ENCODE results near the gene LMNB1. TPM values are rescaled to one million over a fixed set of nuclear protein-coding genes. Genes with fewer than 3 reads are reported as not detected.
"Not testable (repeated sequence)": the region's sequence is repeated elsewhere in the genome, so short reads cannot be mapped to it uniquely, and the experiment has no call there.

LMNB1 gene
- total RNA-seq: 76.7 TPM

- peak; percentile 88 for DNase-seq
Measured at GRCh38 chr5:126776499-126777256, at the start of gene LMNB1. LMNB1 (plus strand) TSS chr5:126777136; CDS start chr5:126777509, 373 bp downstream.

- DNase-seq: no peak
Measured at GRCh38 chr5:126732716-126733115, 44.2 kb upstream of the LMNB1 start.

- DNase-seq: not testable (repeated sequence)
Measured at GRCh38 chr5:126734573-126734972, 42.4 kb upstream of the LMNB1 start.

GRCh38 chr5:126736141-126736540 is 40.8 kb upstream of the LMNB1 start:
- no peak for DNase-seq

GRCh38 chr5:126741361-126741760 is 35.6 kb upstream of the LMNB1 start:
- DNase-seq: no peak

- no peak for DNase-seq
Measured at GRCh38 chr5:126742425-126742824, 34.5 kb upstream of the LMNB1 start.

- DNase-seq: no peak
Measured at GRCh38 chr5:126744836-126745235, 32.1 kb upstream of the LMNB1 start.

GRCh38 chr5:126745259-126745992 is 31.5 kb upstream of the LMNB1 start:
- DNase-seq: no peak

- DNase-seq: no peak
Measured at GRCh38 chr5:126746290-126746689, 30.6 kb upstream of the LMNB1 start.

- DNase-seq: no peak
Measured at GRCh38 chr5:126752081-126752785, 24.7 kb upstream of the LMNB1 start.

- no peak for DNase-seq
Measured at GRCh38 chr5:126753227-126753626, 23.7 kb upstream of the LMNB1 start.

- DNase-seq: no peak
Measured at GRCh38 chr5:126754609-126755008, 22.3 kb upstream of the LMNB1 start.

- DNase-seq: no peak
Measured at GRCh38 chr5:126755593-126755992, 21.3 kb upstream of the LMNB1 start.

- no peak for DNase-seq
Measured at GRCh38 chr5:126757713-126758357, 19.1 kb upstream of the LMNB1 start.

GRCh38 chr5:126763371-126763770 is 13.6 kb upstream of the LMNB1 start:
- no peak for DNase-seq

GRCh38 chr5:126769703-126770102 is 7.2 kb upstream of the LMNB1 start:
- no peak for DNase-seq

GRCh38 chr5:126773536-126773935 is 3.4 kb upstream of the LMNB1 start:
- DNase-seq: not testable (repeated sequence)

- not testable (repeated sequence) for DNase-seq
Measured at GRCh38 chr5:126774595-126774994, 2.3 kb upstream of the LMNB1 start.

- peak; percentile 42 for DNase-seq
Measured at GRCh38 chr5:126777257-126777974, 480 bp downstream of the LMNB1 start.

GRCh38 chr5:126777975-126778674 is 1.2 kb downstream of the LMNB1 start:
- peak; percentile 93 for DNase-seq
